ENCODE results near the gene DCAF6.

DNA sequence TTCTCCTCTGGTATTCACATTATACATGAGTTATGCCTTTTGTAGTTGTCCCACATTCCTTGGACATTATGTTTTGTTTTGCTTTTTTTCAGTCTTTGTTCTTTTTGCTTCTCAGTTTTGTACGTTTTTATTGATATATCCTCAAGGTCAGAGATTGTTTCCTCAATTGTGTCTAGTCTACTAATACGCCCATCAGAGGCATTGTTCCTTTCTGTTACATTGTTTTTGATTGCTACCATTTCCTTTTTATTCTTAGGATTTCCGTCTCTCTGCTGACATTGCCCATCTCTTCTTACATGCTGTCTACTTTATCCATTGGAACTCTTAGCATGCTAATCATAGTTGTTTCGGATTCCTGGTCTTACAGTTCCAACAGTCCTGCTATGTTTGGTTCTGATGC, 28.2 kb downstream of the DCAF6 start:
- TF ChIP-seq, protein P1, sequence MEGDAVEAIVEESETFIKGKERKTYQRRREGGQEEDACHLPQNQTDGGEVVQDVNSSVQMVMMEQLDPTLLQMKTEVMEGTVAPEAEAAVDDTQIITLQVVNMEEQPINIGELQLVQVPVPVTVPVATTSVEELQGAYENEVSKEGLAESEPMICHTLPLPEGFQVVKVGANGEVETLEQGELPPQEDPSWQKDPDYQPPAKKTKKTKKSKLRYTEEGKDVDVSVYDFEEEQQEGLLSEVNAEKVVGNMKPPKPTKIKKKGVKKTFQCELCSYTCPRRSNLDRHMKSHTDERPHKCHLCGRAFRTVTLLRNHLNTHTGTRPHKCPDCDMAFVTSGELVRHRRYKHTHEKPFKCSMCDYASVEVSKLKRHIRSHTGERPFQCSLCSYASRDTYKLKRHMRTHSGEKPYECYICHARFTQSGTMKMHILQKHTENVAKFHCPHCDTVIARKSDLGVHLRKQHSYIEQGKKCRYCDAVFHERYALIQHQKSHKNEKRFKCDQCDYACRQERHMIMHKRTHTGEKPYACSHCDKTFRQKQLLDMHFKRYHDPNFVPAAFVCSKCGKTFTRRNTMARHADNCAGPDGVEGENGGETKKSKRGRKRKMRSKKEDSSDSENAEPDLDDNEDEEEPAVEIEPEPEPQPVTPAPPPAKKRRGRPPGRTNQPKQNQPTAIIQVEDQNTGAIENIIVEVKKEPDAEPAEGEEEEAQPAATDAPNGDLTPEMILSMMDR (conservative IDR thresholded peaks at IDR 0.05 in 1 of 2, IDR thresholded peaks at IDR 0.05 in 1 of 2; ENCODE audit: extremely low read depth in 1 of 2, insufficient read depth in 1 of 2, low read depth in 1 of 2, low read length in 2 of 2) = no peak
- no peak for TF ChIP-seq EZH2 (IDR thresholded peaks at IDR 0.05; ENCODE audit: borderline replicate concordance, low read length)

Data from mammary epithelial cell (primary cell).